ENCODE results near the gene UHRF1. TPM values are rescaled to one million over a fixed set of nuclear protein-coding genes. Genes with fewer than 3 reads are reported as not detected.

Gene UHRF1
- total and polyA plus RNA-seq, 2 of the 13 experiments (the other 11 are each of a cell fraction or from before 2014, with no cell fraction given), result 6.8 to 78.4 TPM

GRCh38 chr19:4870025-4870700, 39.1 kb upstream of the UHRF1 start (continued):
- TF ChIP-seq KDM6A (CRISPR knock-in tag; IDR thresholded peaks at IDR 0.05; ENCODE audit: low read depth), result no peak
- TF ChIP-seq SMARCC2 (IDR thresholded peaks at IDR 0.05), result no peak
- TF ChIP-seq ZNF143 (CRISPR knock-in tag; IDR thresholded peaks at IDR 0.05), result 0 out of 2 replicates have a peak, but pooled peaks have one; percentile 29
- no peak for TF ChIP-seq RBM22 (optimal IDR thresholded peaks at IDR 0.05; ENCODE audit: low read length)
- TF ChIP-seq FOXJ3 (CRISPR knock-in tag; IDR thresholded peaks at IDR 0.05; ENCODE audit: borderline replicate concordance), result no peak
- no peak for TF ChIP-seq ZNF431 (CRISPR knock-in tag; IDR thresholded peaks at IDR 0.05; ENCODE audit: borderline replicate concordance, low read depth)
- no peak for TF ChIP-seq ZBTB2 (CRISPR knock-in tag; IDR thresholded peaks at IDR 0.05; ENCODE audit: low read depth)
- no peak for TF ChIP-seq ZNF12 (CRISPR knock-in tag; IDR thresholded peaks at IDR 0.05)
- TF ChIP-seq AGO1 (IDR thresholded peaks at IDR 0.05; ENCODE audit: low read depth, low read length, poor library complexity, severe bottlenecking), result no peak
- TF ChIP-seq ARID4A (CRISPR knock-in tag; IDR thresholded peaks at IDR 0.05; ENCODE audit: borderline replicate concordance), result peak; percentile 55; the same call in 1 of the 2 replicates
- TF ChIP-seq FOSL1 (CRISPR knock-in tag; IDR thresholded peaks at IDR 0.05; ENCODE audit: borderline replicate concordance), result peak; percentile 97
- no peak for TF ChIP-seq DZIP1 (CRISPR knock-in tag; IDR thresholded peaks at IDR 0.05)
- TF ChIP-seq PAF1 (CRISPR knock-in tag; IDR thresholded peaks at IDR 0.05), result no peak
- TF ChIP-seq ELK4 (CRISPR knock-in tag; IDR thresholded peaks at IDR 0.05; ENCODE audit: borderline replicate concordance), result no peak
- TF ChIP-seq ZNF850 (CRISPR knock-in tag; conservative IDR thresholded peaks at IDR 0.05), result no peak
- TF ChIP-seq ZFP62 (CRISPR knock-in tag; IDR thresholded peaks at IDR 0.05), result no peak
- TF ChIP-seq ZNF777 (CRISPR knock-in tag; IDR thresholded peaks at IDR 0.05), result no peak
